HUES6 (cell line): ENCODE results near the gene DNAH8.

Experiments used
- H3K27ac ChIP-seq: 2 replicates; pipeline ENCODE4 v1.7.0; 2013; ENCODE audit warnings: low read depth, mild to moderate bottlenecking, low read length, inconsistent platforms
- H3K27me3 ChIP-seq: 2 replicates; pipeline ENCODE4 v1.6.1; 2013; ENCODE audit warnings: low read length; ENCODE audit not compliant: control insufficient read depth, insufficient read depth
- H3K36me3 ChIP-seq: 2 replicates; pipeline ENCODE4 v1.6.1; 2013; ENCODE audit warnings: low read length; ENCODE audit not compliant: control insufficient read depth, insufficient read depth
- H3K4me1 ChIP-seq: 2 replicates; pipeline ENCODE4 v1.6.1; 2013; ENCODE audit warnings: low read length; ENCODE audit not compliant: control insufficient read depth, insufficient read depth
- H3K4me3 ChIP-seq: 2 replicates; pipeline ENCODE4 v1.5.1; 2013; ENCODE audit warnings: low read depth, low read length
- H3K9ac ChIP-seq: one replicate; pipeline ENCODE4 v1.6.1; 2013; ENCODE audit warnings: mild to moderate bottlenecking, low read length
- H3K9me3 ChIP-seq: 2 replicates; pipeline ENCODE4 v1.6.1; 2013; ENCODE audit warnings: low read depth, low read length; ENCODE audit not compliant: control insufficient read depth, insufficient read depth

Gene DNAH8

GRCh38 chr6:39016839-39017546 is 301.9 kb downstream of the DNAH8 start:
- Histone ChIP-seq H3K36me3 (no peaks in the 10 kb centered on the region), H3K27me3 (no peaks in the 10 kb centered on the region), H3K4me1 (no peaks in the 10 kb centered on the region), H3K4me3 (no peak overlapping the region), H3K9ac (no peak overlapping the region), H3K27ac (no peak overlapping the region), H3K9me3 (no peaks in the 10 kb centered on the region)

- no peaks in the 10 kb centered on the region for H3K27me3 ChIP-seq
- H3K9me3 ChIP-seq = no peaks in the 10 kb centered on the region
- no peak overlapping the region for H3K27ac ChIP-seq
- no peaks in the 10 kb centered on the region for H3K36me3 ChIP-seq
- H3K4me3 ChIP-seq = no peak overlapping the region
- no peaks in the 10 kb centered on the region for H3K4me1 ChIP-seq
- H3K9ac ChIP-seq = no peak overlapping the region
These were observed 302.4 kb downstream of the DNAH8 start for GRCh38 chr6:39017547-39017880.

GRCh38 chr6:39018103-39018502 is 303.0 kb downstream of the DNAH8 start:
- no peak overlapping the region for H3K4me3 ChIP-seq
- no peak overlapping the region for H3K9ac ChIP-seq
- no peak overlapping the region for H3K27ac ChIP-seq
- no peaks in the 10 kb centered on the region for H3K36me3 ChIP-seq
- H3K9me3 ChIP-seq = no peaks in the 10 kb centered on the region
- H3K27me3 ChIP-seq = no peaks in the 10 kb centered on the region
- H3K4me1 ChIP-seq = no peaks in the 10 kb centered on the region

GRCh38 chr6:39020136-39020535 is 305.0 kb downstream of the DNAH8 start:
- no peaks in the 10 kb centered on the region for H3K4me1 ChIP-seq
- H3K27ac ChIP-seq = no peak overlapping the region
- no peak overlapping the region for H3K4me3 ChIP-seq
- H3K36me3 ChIP-seq = no peaks in the 10 kb centered on the region
- H3K9me3 ChIP-seq = no peaks in the 10 kb centered on the region
- H3K9ac ChIP-seq = no peak overlapping the region
- no peaks in the 10 kb centered on the region for H3K27me3 ChIP-seq

- Histone ChIP-seq H3K4me3 (no peak overlapping the region), H3K4me1 (no peaks in the 10 kb centered on the region), H3K9me3 (no peaks in the 10 kb centered on the region), H3K9ac (no peak overlapping the region), H3K27ac (no peak overlapping the region), H3K27me3 (no peaks in the 10 kb centered on the region), H3K36me3 (no peaks in the 10 kb centered on the region)
These were observed 305.9 kb downstream of the DNAH8 start for GRCh38 chr6:39021041-39021440.

GRCh38 chr6:39021779-39022178 is 306.7 kb downstream of the DNAH8 start:
- Histone ChIP-seq H3K27ac (no peak overlapping the region), H3K27me3 (no peaks in the 10 kb centered on the region), H3K9ac (no peak overlapping the region), H3K4me3 (no peak overlapping the region), H3K4me1 (no peaks in the 10 kb centered on the region; the same call in 1 of the 2 replicates), H3K9me3 (no peaks in the 10 kb centered on the region), H3K36me3 (no peaks in the 10 kb centered on the region)

- Histone ChIP-seq H3K36me3 (no peaks in the 10 kb centered on the region), H3K4me3 (no peak overlapping the region), H3K9ac (no peak overlapping the region), H3K4me1 (peaks cover 2% of the 10 kb centered on the region; the same call in 1 of the 2 replicates), H3K27me3 (no peaks in the 10 kb centered on the region), H3K9me3 (no peaks in the 10 kb centered on the region), H3K27ac (no peak overlapping the region)
These were observed 311.1 kb downstream of the DNAH8 start for GRCh38 chr6:39026175-39026574.

- Histone ChIP-seq H3K9ac (no peak overlapping the region), H3K4me3 (no peak overlapping the region), H3K27ac (no peak overlapping the region), H3K9me3 (no peaks in the 10 kb centered on the region), H3K4me1 (peaks cover 2% of the 10 kb centered on the region; the same call in 1 of the 2 replicates), H3K36me3 (no peaks in the 10 kb centered on the region), H3K27me3 (peaks cover 17% of the 10 kb centered on the region)
These were observed 314.3 kb downstream of the DNAH8 start for GRCh38 chr6:39029156-39030011.

- Histone ChIP-seq H3K4me3 (no peak overlapping the region), H3K4me1 (peaks cover 6% of the 10 kb centered on the region; the same call in 1 of the 2 replicates), H3K9ac (no peak overlapping the region), H3K36me3 (no peaks in the 10 kb centered on the region), H3K9me3 (no peaks in the 10 kb centered on the region), H3K27ac (no peak overlapping the region), H3K27me3 (peaks cover 58% of the 10 kb centered on the region)
These were observed 320.6 kb downstream of the DNAH8 start for GRCh38 chr6:39035681-39036080.

GRCh38 chr6:39037082-39037508 is 322.0 kb downstream of the DNAH8 start:
- Histone ChIP-seq H3K27ac (no peak overlapping the region), H3K4me3 (no peak overlapping the region), H3K36me3 (no peaks in the 10 kb centered on the region), H3K27me3 (peaks cover 61% of the 10 kb centered on the region), H3K4me1 (peaks cover 6% of the 10 kb centered on the region; the same call in 1 of the 2 replicates), H3K9me3 (no peaks in the 10 kb centered on the region; the same call in 1 of the 2 replicates), H3K9ac (no peak overlapping the region)

- H3K4me3 ChIP-seq = no peak overlapping the region
- H3K27ac ChIP-seq = no peak overlapping the region
- H3K27me3 ChIP-seq = peaks cover 56% of the 10 kb centered on the region
- no peaks in the 10 kb centered on the region; the same call in 1 of the 2 replicates for H3K9me3 ChIP-seq
- H3K36me3 ChIP-seq = no peaks in the 10 kb centered on the region
- H3K9ac ChIP-seq = no peak overlapping the region
- peaks cover 6% of the 10 kb centered on the region; the same call in 1 of the 2 replicates for H3K4me1 ChIP-seq
These were observed 322.6 kb downstream of the DNAH8 start for GRCh38 chr6:39037707-39038106.
